Measurements from ENCODE around the gene HES3.
"Not testable (repeated sequence)": the region's sequence is repeated elsewhere in the genome, so short reads cannot be mapped to it uniquely, and the experiment has no call there.

HES3 gene

GRCh38 chr1:6219641-6220040 lies 24.3 kb upstream of the HES3 start:
- not testable (repeated sequence) for H3K27me3 ChIP-seq (ENCODE audit: control insufficient read depth in 1 of 2, insufficient read depth in 2 of 2, low read length in 2 of 2); H3K4me3 ChIP-seq (ENCODE audit: low read depth in 1 of 2, low read length in 2 of 2); H3K27ac ChIP-seq (ENCODE audit: low read depth, low read length); H3K9me3 ChIP-seq (ENCODE audit: control insufficient read depth in 1 of 2, low read length in 2 of 2); H3K4me1 ChIP-seq (ENCODE audit: control insufficient read depth in 1 of 2, insufficient read depth in 2 of 2, low read length in 2 of 2); H3K9ac ChIP-seq (ENCODE audit: low read depth in 1 of 2, low read length in 2 of 2)
- H3K36me3 ChIP-seq (ENCODE audit: control insufficient read depth in 1 of 2, insufficient read depth in 2 of 2, low read length in 2 of 2): peaks cover 12 to 38% of the 10 kb centered on the region in 2 donors

GRCh38 chr1:6220236-6220635 lies 23.7 kb upstream of the HES3 start:
- Histone ChIP-seq H3K36me3 (ENCODE audit: control insufficient read depth in 1 of 2, insufficient read depth in 2 of 2, low read length in 2 of 2) (peaks cover 17 to 44% of the 10 kb centered on the region in 2 donors), H3K9ac (ENCODE audit: low read depth in 1 of 2, low read length in 2 of 2) (no peak overlapping the region), H3K27ac (ENCODE audit: low read depth, low read length) (no peak overlapping the region), H3K27me3 (ENCODE audit: control insufficient read depth in 1 of 2, insufficient read depth in 2 of 2, low read length in 2 of 2) (no peaks in the 10 kb centered on the region), H3K4me1 (ENCODE audit: control insufficient read depth in 1 of 2, insufficient read depth in 2 of 2, low read length in 2 of 2) (no peaks in the 10 kb centered on the region), H3K9me3 (ENCODE audit: control insufficient read depth in 1 of 2, low read length in 2 of 2) (no peaks in the 10 kb centered on the region), H3K4me3 (ENCODE audit: low read depth in 1 of 2, low read length in 2 of 2) (no peak overlapping the region)

- no peak overlapping the region for H3K4me3 ChIP-seq (ENCODE audit: low read depth in 1 of 2, low read length in 2 of 2)
- no peak overlapping the region for H3K27ac ChIP-seq (ENCODE audit: low read depth, low read length)
- no peaks in the 10 kb centered on the region for H3K27me3 ChIP-seq (ENCODE audit: control insufficient read depth in 1 of 2, insufficient read depth in 2 of 2, low read length in 2 of 2)
- no peak overlapping the region for H3K9ac ChIP-seq (ENCODE audit: low read depth in 1 of 2, low read length in 2 of 2)
- H3K4me1 ChIP-seq (ENCODE audit: control insufficient read depth in 1 of 2, insufficient read depth in 2 of 2, low read length in 2 of 2): no peaks in the 10 kb centered on the region
- H3K36me3 ChIP-seq (ENCODE audit: control insufficient read depth in 1 of 2, insufficient read depth in 2 of 2, low read length in 2 of 2): peaks cover 17 to 55% of the 10 kb centered on the region in 2 donors
- no peaks in the 10 kb centered on the region for H3K9me3 ChIP-seq (ENCODE audit: control insufficient read depth in 1 of 2, low read length in 2 of 2)
Observed at GRCh38 chr1:6221210-6221784, 22.7 kb upstream of the HES3 start.

- Histone ChIP-seq H3K27ac (ENCODE audit: low read depth, low read length) (no peak overlapping the region), H3K36me3 (ENCODE audit: control insufficient read depth in 1 of 2, insufficient read depth in 2 of 2, low read length in 2 of 2) (peaks cover 24 to 66% of the 10 kb centered on the region in 2 donors), H3K4me3 (ENCODE audit: low read depth in 1 of 2, low read length in 2 of 2) (no peak overlapping the region), H3K4me1 (ENCODE audit: control insufficient read depth in 1 of 2, insufficient read depth in 2 of 2, low read length in 2 of 2) (no peaks in the 10 kb centered on the region), H3K27me3 (ENCODE audit: control insufficient read depth in 1 of 2, insufficient read depth in 2 of 2, low read length in 2 of 2) (no peaks in the 10 kb centered on the region), H3K9ac (ENCODE audit: low read depth in 1 of 2, low read length in 2 of 2) (no peak overlapping the region), H3K9me3 (ENCODE audit: control insufficient read depth in 1 of 2, low read length in 2 of 2) (no peaks in the 10 kb centered on the region)
Observed at GRCh38 chr1:6222636-6223035, 21.3 kb upstream of the HES3 start.

GRCh38 chr1:6223617-6224016 lies 20.4 kb upstream of the HES3 start:
- no peak overlapping the region for H3K9ac ChIP-seq (ENCODE audit: low read depth in 1 of 2, low read length in 2 of 2)
- no peaks in the 10 kb centered on the region for H3K4me1 ChIP-seq (ENCODE audit: control insufficient read depth in 1 of 2, insufficient read depth in 2 of 2, low read length in 2 of 2)
- H3K9me3 ChIP-seq (ENCODE audit: control insufficient read depth in 1 of 2, low read length in 2 of 2): no peaks in the 10 kb centered on the region
- no peak overlapping the region for H3K4me3 ChIP-seq (ENCODE audit: low read depth in 1 of 2, low read length in 2 of 2)
- no peaks in the 10 kb centered on the region for H3K27me3 ChIP-seq (ENCODE audit: control insufficient read depth in 1 of 2, insufficient read depth in 2 of 2, low read length in 2 of 2)
- peaks cover 24 to 75% of the 10 kb centered on the region in 2 donors for H3K36me3 ChIP-seq (ENCODE audit: control insufficient read depth in 1 of 2, insufficient read depth in 2 of 2, low read length in 2 of 2)
- H3K27ac ChIP-seq (ENCODE audit: low read depth, low read length): no peak overlapping the region

DNA sequence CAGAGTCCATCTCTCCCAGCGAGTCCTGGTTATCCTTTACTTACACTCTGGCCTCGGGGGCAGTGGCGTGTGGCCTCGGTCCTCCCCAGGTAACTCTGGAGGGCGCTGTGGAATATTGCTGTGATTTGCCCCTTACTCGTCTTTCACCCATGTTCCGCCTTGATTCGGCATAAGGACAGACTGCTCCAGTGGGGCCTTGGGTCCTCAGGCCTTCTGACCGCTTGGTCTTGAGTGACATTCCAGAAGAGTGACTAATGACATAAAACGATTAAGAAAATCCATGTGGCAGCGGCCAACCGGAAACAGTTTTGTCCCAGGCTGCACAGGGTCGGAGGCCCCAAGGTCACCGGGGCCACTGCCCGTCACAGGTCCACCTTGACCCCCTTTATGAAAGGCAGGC lies 19.3 kb upstream of the HES3 start:
- Histone ChIP-seq H3K9me3 (ENCODE audit: control insufficient read depth in 1 of 2, low read length in 2 of 2) (no peaks in the 10 kb centered on the region), H3K36me3 (ENCODE audit: control insufficient read depth in 1 of 2, insufficient read depth in 2 of 2, low read length in 2 of 2) (peaks cover 24 to 81% of the 10 kb centered on the region in 2 donors), H3K4me1 (ENCODE audit: control insufficient read depth in 1 of 2, insufficient read depth in 2 of 2, low read length in 2 of 2) (no peaks in the 10 kb centered on the region), H3K4me3 (ENCODE audit: low read depth in 1 of 2, low read length in 2 of 2) (no peak overlapping the region), H3K27ac (ENCODE audit: low read depth, low read length) (no peak overlapping the region), H3K27me3 (ENCODE audit: control insufficient read depth in 1 of 2, insufficient read depth in 2 of 2, low read length in 2 of 2) (no peaks in the 10 kb centered on the region), H3K9ac (ENCODE audit: low read depth in 1 of 2, low read length in 2 of 2) (no peak overlapping the region)

GRCh38 chr1:6225651-6226050 lies 18.3 kb upstream of the HES3 start:
- H3K9ac ChIP-seq (ENCODE audit: low read depth in 1 of 2, low read length in 2 of 2): no peak overlapping the region
- no peak overlapping the region for H3K4me3 ChIP-seq (ENCODE audit: low read depth in 1 of 2, low read length in 2 of 2)
- H3K9me3 ChIP-seq (ENCODE audit: control insufficient read depth in 1 of 2, low read length in 2 of 2): no peaks in the 10 kb centered on the region
- H3K27ac ChIP-seq (ENCODE audit: low read depth, low read length): no peak overlapping the region
- H3K36me3 ChIP-seq (ENCODE audit: control insufficient read depth in 1 of 2, insufficient read depth in 2 of 2, low read length in 2 of 2): peaks cover 24 to 84% of the 10 kb centered on the region in 2 donors
- no peaks in the 10 kb centered on the region for H3K27me3 ChIP-seq (ENCODE audit: control insufficient read depth in 1 of 2, insufficient read depth in 2 of 2, low read length in 2 of 2)
- no peaks in the 10 kb centered on the region for H3K4me1 ChIP-seq (ENCODE audit: control insufficient read depth in 1 of 2, insufficient read depth in 2 of 2, low read length in 2 of 2)

DNA sequence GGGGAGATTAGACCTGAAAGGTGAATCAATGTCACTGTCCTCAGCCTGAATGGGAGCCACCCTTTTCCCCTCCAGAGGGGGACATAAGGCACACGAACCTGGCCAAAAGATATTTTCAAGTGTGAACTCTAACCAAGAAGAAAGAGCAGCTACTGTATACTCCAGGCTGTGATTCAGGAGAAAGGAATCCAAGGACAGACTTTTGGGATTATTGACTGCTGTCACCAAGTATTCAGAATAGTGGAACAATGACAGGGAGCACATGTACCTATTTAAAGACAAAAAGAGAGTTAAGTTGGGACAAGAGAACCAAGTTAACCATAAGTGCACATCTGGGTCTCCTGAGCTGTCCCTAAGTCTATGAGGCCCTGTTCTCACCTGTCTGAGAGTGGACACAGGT lies 10.6 kb upstream of the HES3 start:
- Histone ChIP-seq H3K27me3 (ENCODE audit: control insufficient read depth in 1 of 2, insufficient read depth in 2 of 2, low read length in 2 of 2) (no peaks in the 10 kb centered on the region), H3K36me3 (ENCODE audit: control insufficient read depth in 1 of 2, insufficient read depth in 2 of 2, low read length in 2 of 2) (peaks cover 17 to 36% of the 10 kb centered on the region in 2 donors), H3K4me1 (ENCODE audit: control insufficient read depth in 1 of 2, insufficient read depth in 2 of 2, low read length in 2 of 2) (peaks cover 11 to 14% of the 10 kb centered on the region in 2 donors), H3K9me3 (ENCODE audit: control insufficient read depth in 1 of 2, low read length in 2 of 2) (no peaks in the 10 kb centered on the region), H3K9ac (ENCODE audit: low read depth in 1 of 2, low read length in 2 of 2) (no peak overlapping the region), H3K27ac (ENCODE audit: low read depth, low read length) (no peak overlapping the region), H3K4me3 (ENCODE audit: low read depth in 1 of 2, low read length in 2 of 2) (no peak overlapping the region)

- Histone ChIP-seq H3K27me3 (ENCODE audit: control insufficient read depth in 1 of 2, insufficient read depth in 2 of 2, low read length in 2 of 2) (peaks cover 0 to 8% of the 10 kb centered on the region in 2 donors), H3K36me3 (ENCODE audit: control insufficient read depth in 1 of 2, insufficient read depth in 2 of 2, low read length in 2 of 2) (peaks cover 17 to 28% of the 10 kb centered on the region in 2 donors), H3K27ac (ENCODE audit: low read depth, low read length) (no peak overlapping the region), H3K4me3 (ENCODE audit: low read depth in 1 of 2, low read length in 2 of 2) (peak overlapping the region; percentile 77 to 81), H3K9ac (ENCODE audit: low read depth in 1 of 2, low read length in 2 of 2) (peak overlapping the region; percentile 52 to 55), H3K4me1 (ENCODE audit: control insufficient read depth in 1 of 2, insufficient read depth in 2 of 2, low read length in 2 of 2) (peaks cover 11 to 14% of the 10 kb centered on the region in 2 donors), H3K9me3 (ENCODE audit: control insufficient read depth in 1 of 2, low read length in 2 of 2) (no peaks in the 10 kb centered on the region)
Observed at GRCh38 chr1:6234502-6235295, 9.3 kb upstream of the HES3 start.

- H3K27me3 ChIP-seq (ENCODE audit: control insufficient read depth in 1 of 2, insufficient read depth in 2 of 2, low read length in 2 of 2): peaks cover 5 to 10% of the 10 kb centered on the region in 2 donors
- H3K9me3 ChIP-seq (ENCODE audit: control insufficient read depth in 1 of 2, low read length in 2 of 2): no peaks in the 10 kb centered on the region
- no peak overlapping the region for H3K27ac ChIP-seq (ENCODE audit: low read depth, low read length)
- peaks cover 17 to 22% of the 10 kb centered on the region in 2 donors for H3K36me3 ChIP-seq (ENCODE audit: control insufficient read depth in 1 of 2, insufficient read depth in 2 of 2, low read length in 2 of 2)
- peaks cover 11 to 14% of the 10 kb centered on the region in 2 donors for H3K4me1 ChIP-seq (ENCODE audit: control insufficient read depth in 1 of 2, insufficient read depth in 2 of 2, low read length in 2 of 2)
- peak overlapping the region; percentile 52 to 55 for H3K9ac ChIP-seq (ENCODE audit: low read depth in 1 of 2, low read length in 2 of 2)
- H3K4me3 ChIP-seq (ENCODE audit: low read depth in 1 of 2, low read length in 2 of 2): peak overlapping the region; percentile 77 to 81
Observed at GRCh38 chr1:6235296-6235677, 8.7 kb upstream of the HES3 start.

Measured in duodenal mucosa (tissue), 2 donors.